H1 (cell line): ENCODE results near the gene APEH. TPM values are rescaled to one million over a fixed set of nuclear protein-coding genes. Genes with fewer than 3 reads are reported as not detected.

Source experiments
- CTCF ChIA-PET: fragments of 300-600 bp; sonication (Branson Sonifier 250); formaldehyde crosslinking; loops from one replicate; lab custom pipeline; 2021; ENCODE audit not compliant: partially characterized antibody; lab: Charles Lee
- POLR2A ChIA-PET: fragments of 300-600 bp; sonication (Branson Sonifier 250); formaldehyde crosslinking; loops from one replicate; lab custom pipeline; 2021; ENCODE audit warnings: inconsistent platforms; ENCODE audit not compliant: partially characterized antibody; lab: Charles Lee
- DNase-seq, 2 experiments: peaks; one replicate each; pipeline versions ENCODE4 v3.0.0 to v3.0.0-alpha.2; 2010 to 2022; ENCODE audit warnings: low spot score in 2 of 2, low read depth in 1 of 2, mixed read lengths in 1 of 2
- FAIRE-seq: peaks from 2 replicates; lab custom pipeline; 2011; peaks lifted over from hg19 to GRCh38; lab: Jason Lieb, UNC
- H2AFZ ChIP-seq: 2 replicates; pipeline ENCODE4 v1.8.1; 2012; ENCODE audit warnings: low read length, inconsistent platforms
- H2AK5ac ChIP-seq: 2 replicates; pipeline ENCODE4 v1.6.1; 2013; ENCODE audit warnings: low read depth, low read length
- H2BK120ac ChIP-seq: replicated peaks from 2 replicates; pipeline ENCODE3; 2013; ENCODE audit warnings: low read depth, low read length, inconsistent platforms
- H2BK12ac ChIP-seq: 2 replicates; pipeline ENCODE4 v1.6.1; 2013; ENCODE audit warnings: low read depth, low read length
- H2BK15ac ChIP-seq: 2 replicates; pipeline ENCODE4 v1.6.1; 2013; ENCODE audit warnings: low read length
- H2BK20ac ChIP-seq: 2 replicates; pipeline ENCODE4 v1.6.1; 2013; ENCODE audit warnings: low read length
- H2BK5ac ChIP-seq: 2 replicates; pipeline ENCODE4 v1.6.1; 2013; ENCODE audit warnings: low read depth, low read length
- H3K14ac ChIP-seq: 2 replicates; pipeline ENCODE4 v1.6.1; 2013; ENCODE audit warnings: inconsistent platforms; ENCODE audit not compliant: insufficient read length
- H3K18ac ChIP-seq: 2 replicates; pipeline ENCODE4 v1.6.1; 2013; ENCODE audit warnings: low read length; ENCODE audit errors: extremely low read depth
- H3K23ac ChIP-seq: 2 replicates; pipeline ENCODE4 v1.6.1; 2013; ENCODE audit warnings: inconsistent platforms; ENCODE audit not compliant: insufficient read length
- H3K23me2 ChIP-seq: 2 replicates; pipeline ENCODE4 v1.6.1; 2013; ENCODE audit warnings: low read depth, low read length
- H3K27ac ChIP-seq: 2 replicates; pipeline ENCODE4 v1.6.1; 2011; ENCODE audit warnings: low read depth, low read length, inconsistent platforms
- H3K27me3 ChIP-seq, 4 experiments: replicated peaks in 1 of 4; 1 replicate in 1 of 4; 2 replicates in 3 of 4; pipeline versions ENCODE4 v1.6.1 to v1.8.1; 2011 to 2013; ENCODE audit warnings: low read length in 3 of 4, mild to moderate bottlenecking in 3 of 4, inconsistent platforms in 2 of 4, mixed read lengths in 2 of 4, moderate library complexity in 1 of 4; ENCODE audit not compliant: control insufficient read depth in 3 of 4, insufficient read depth in 3 of 4; ENCODE audit errors: extremely low read depth in 1 of 4
- H3K36me3 ChIP-seq, 4 experiments: 2 replicates each; pipeline versions ENCODE4 v1.6.1 to v1.8.1; 2011 to 2013; ENCODE audit warnings: mild to moderate bottlenecking in 4 of 4, low read length in 3 of 4, moderate library complexity in 2 of 4, control low read depth in 1 of 4, inconsistent platforms in 1 of 4; ENCODE audit not compliant: insufficient read depth in 4 of 4, control insufficient read depth in 2 of 4
- H3K4ac ChIP-seq: replicated peaks from 2 replicates; pipeline ENCODE3; 2013; ENCODE audit warnings: low read length, low read depth, mixed read lengths, inconsistent platforms; ENCODE audit not compliant: insufficient read length
- H3K4me1 ChIP-seq, 4 experiments: replicated peaks in 1 of 4; 1 replicate in 1 of 4; 2 replicates in 3 of 4; pipeline versions ENCODE4 v1.6.1 to v1.8.1; 2011 to 2013; ENCODE audit warnings: low read length in 3 of 4, inconsistent platforms in 2 of 4, mixed read lengths in 1 of 4; ENCODE audit not compliant: insufficient read depth in 4 of 4, control insufficient read depth in 3 of 4
- H3K4me2 ChIP-seq, 2 experiments: 2 replicates each; pipeline versions ENCODE4 v1.6.1 to v1.8.1; 2011 to 2013; ENCODE audit warnings: low read depth in 2 of 2, low read length in 2 of 2, control low read depth in 1 of 2, inconsistent platforms in 1 of 2, mild to moderate bottlenecking in 1 of 2; ENCODE audit not compliant: insufficient read depth in 1 of 2
- H3K4me3 ChIP-seq, 4 experiments: fragments of 200-600, 300-600 bp in 1 of 4; sonication (generic), shearing (Covaris generic), sonication (Bioruptor Twin) in 1 of 4; 2 replicates each; pipeline versions ENCODE4 v1.5.1 to v1.8.1; 2011 to 2016; ENCODE audit warnings: low read length in 4 of 4, low read depth in 3 of 4, control low read depth in 2 of 4, inconsistent platforms in 2 of 4, mild to moderate bottlenecking in 2 of 4, mixed read lengths in 1 of 4, moderate library complexity in 1 of 4; ENCODE audit not compliant: insufficient read depth in 2 of 4; ENCODE audit errors: extremely low read depth in 1 of 4
- H3K56ac ChIP-seq: replicated peaks from 2 replicates; pipeline ENCODE3; 2013; ENCODE audit warnings: low read depth, mild to moderate bottlenecking, mixed read lengths, low read length, inconsistent platforms; ENCODE audit not compliant: insufficient read length
- H3K79me1 ChIP-seq: 2 replicates; pipeline ENCODE4 v1.6.1; 2013; ENCODE audit warnings: low read depth, low read length, control low read depth
- H3K79me2 ChIP-seq, 2 experiments: 2 replicates each; pipeline versions ENCODE4 v1.6.1 to v1.8.1; 2012 to 2013; ENCODE audit warnings: low read length in 2 of 2, mild to moderate bottlenecking in 2 of 2, inconsistent platforms in 1 of 2; ENCODE audit not compliant: insufficient read depth in 2 of 2, control insufficient read depth in 1 of 2
- H3K9ac ChIP-seq, 4 experiments: replicated peaks in 1 of 4; 1 replicate in 1 of 4; 2 replicates in 3 of 4; pipeline versions ENCODE4 v1.6.1 to v1.8.1; 2011 to 2013; ENCODE audit warnings: low read depth in 3 of 4, low read length in 3 of 4, control low read depth in 2 of 4, mild to moderate bottlenecking in 2 of 4, moderate library complexity in 2 of 4, inconsistent platforms in 1 of 4; ENCODE audit errors: extremely low read depth in 1 of 4
- H3K9me3 ChIP-seq, 2 experiments: 2 replicates each; pipeline versions ENCODE4 v1.6.1 to v1.8.1; 2012 to 2013; ENCODE audit warnings: mild to moderate bottlenecking in 2 of 2, moderate library complexity in 2 of 2, control low read depth in 1 of 2, inconsistent platforms in 1 of 2, low read depth in 1 of 2, low read length in 1 of 2, mixed read lengths in 1 of 2; ENCODE audit not compliant: insufficient read depth in 2 of 2
- H4K20me1 ChIP-seq, 2 experiments: replicated peaks in 1 of 2; 2 replicates each; pipeline versions ENCODE3 to v1.8.1; 2011 to 2013; ENCODE audit warnings: inconsistent platforms in 2 of 2, low read length in 2 of 2, mild to moderate bottlenecking in 1 of 2; ENCODE audit not compliant: insufficient read depth in 2 of 2, control insufficient read depth in 1 of 2
- H4K5ac ChIP-seq: 2 replicates; pipeline ENCODE4 v1.6.1; 2013; ENCODE audit warnings: low read length, low read depth, mixed read lengths, inconsistent platforms; ENCODE audit not compliant: insufficient read length
- H4K8ac ChIP-seq: 2 replicates; pipeline ENCODE4 v1.8.0; 2013; ENCODE audit warnings: mild to moderate bottlenecking, moderate library complexity, low read length, inconsistent platforms; ENCODE audit not compliant: insufficient read depth; ENCODE audit errors: extremely low read depth
- H4K91ac ChIP-seq: replicated peaks from 2 replicates; pipeline ENCODE3; 2013; ENCODE audit warnings: low read length, mixed read lengths, inconsistent platforms; ENCODE audit not compliant: insufficient read length
- CBX8 ChIP-seq: fragments of 300-800, 300-1000 bp; sonication (generic); IDR thresholded peaks from 2 replicates; pipeline ENCODE4 v1.7.1; 2016; ENCODE audit warnings: low read depth, low read length, borderline replicate concordance
- CHD2 ChIP-seq: IDR thresholded peaks from 2 replicates; pipeline ENCODE4 v1.6.1; 2012; ENCODE audit warnings: low read length, improper control_type of control experiment
- GTF2F1 ChIP-seq: IDR thresholded peaks from 2 replicates; pipeline ENCODE4 v1.6.1; 2012; ENCODE audit warnings: low read depth, low read length, improper control_type of control experiment, borderline replicate concordance
- KDM5A ChIP-seq: fragments of 200-600 bp; IDR thresholded peaks from 2 replicates; pipeline ENCODE4 v1.7.1; 2012; ENCODE audit warnings: mild to moderate bottlenecking, low read length, inconsistent platforms, mixed read lengths
- RAD21 ChIP-seq, 2 experiments: IDR thresholded peaks in 1 of 2; conservative IDR thresholded peaks in 1 of 2; 2 replicates each; pipeline ENCODE4 v1.6.1; 2011; ENCODE audit warnings: low read depth in 2 of 2, low read length in 2 of 2, improper control_type of control experiment in 1 of 2, inconsistent platforms in 1 of 2, mild to moderate bottlenecking in 1 of 2, moderate library complexity in 1 of 2
- RXRA ChIP-seq: IDR thresholded peaks from 2 replicates; pipeline ENCODE4 v1.6.1; 2011; ENCODE audit warnings: low read depth, mild to moderate bottlenecking, low read length, moderate library complexity; ENCODE audit not compliant: insufficient read depth
- SAP30 ChIP-seq: fragments of 300-600 bp; sonication (generic); IDR thresholded peaks from 2 replicates; pipeline ENCODE4 v1.7.1; 2012; ENCODE audit warnings: low read length, moderate library complexity, mild to moderate bottlenecking, inconsistent platforms; ENCODE audit not compliant: insufficient read depth, insufficient replicate concordance
- SP1 ChIP-seq: IDR thresholded peaks from 2 replicates; pipeline ENCODE4 v1.6.1; 2011; ENCODE audit warnings: low read depth, low read length
- TAF1 ChIP-seq: IDR thresholded peaks from 2 replicates; pipeline ENCODE4 v1.6.1; 2011; ENCODE audit warnings: mild to moderate bottlenecking, low read depth, low read length
- TCF12 ChIP-seq: IDR thresholded peaks from 2 replicates; pipeline ENCODE4 v1.6.1; 2011; ENCODE audit warnings: low read depth, mild to moderate bottlenecking, low read length
- WGBS, 2 experiments: shearing (Covaris generic) in 1 of 2; methylation state at CpG; one replicate each; pipeline versions ENCODE4 v1.1.6 to v1.1.7; 2013 to 2015; ENCODE audit warnings: low lambda C conversion rate in 2 of 2, mixed read lengths in 2 of 2, inconsistent platforms in 1 of 2, low coverage in 1 of 2, missing lambda C conversion rate in 1 of 2; ENCODE audit not compliant: insufficient replicate concordance in 2 of 2, insufficient coverage in 1 of 2, insufficient read length in 1 of 2; ENCODE audit errors: extremely low coverage in 1 of 2, missing lambda C conversion rate in 1 of 2; 5-methylcytosine and 5-hydroxymethylcytosine counted together
- polyA plus RNA-seq, 7 experiments: library from polyadenylated mRNA; depleted of rRNA in 3 of 7; stranded (reverse) in 5 of 7; unstranded in 2 of 7; fragments of >200 nt in 5 of 7; fragments of 200-250 nt in 2 of 7; gene quantifications; 1 replicate in 5 of 7; 2 replicates in 1 of 7; 4 replicates in 1 of 7; pipeline versions ENCODE4 v1.2.1 to v1.2.3, GENCODE V29; 2011 to 2013; ENCODE audit warnings: missing spikeins in 2 of 7, mixed read lengths in 2 of 7
- total RNA-seq: library from RNA; stranded (reverse); fragmentation: NEBNext Ultra II Directional; extraction: Animal tissue kit (Norgen Biotek cat#: 25700); gene quantifications from 2 replicates; pipeline ENCODE4 v1.2.1, GENCODE V29; 2021

APEH gene
- total and polyA plus RNA-seq, 2 of the 8 experiments (the other 6 are each of a cell fraction or from before 2014, with no cell fraction given): 222 to 260 TPM

DNA sequence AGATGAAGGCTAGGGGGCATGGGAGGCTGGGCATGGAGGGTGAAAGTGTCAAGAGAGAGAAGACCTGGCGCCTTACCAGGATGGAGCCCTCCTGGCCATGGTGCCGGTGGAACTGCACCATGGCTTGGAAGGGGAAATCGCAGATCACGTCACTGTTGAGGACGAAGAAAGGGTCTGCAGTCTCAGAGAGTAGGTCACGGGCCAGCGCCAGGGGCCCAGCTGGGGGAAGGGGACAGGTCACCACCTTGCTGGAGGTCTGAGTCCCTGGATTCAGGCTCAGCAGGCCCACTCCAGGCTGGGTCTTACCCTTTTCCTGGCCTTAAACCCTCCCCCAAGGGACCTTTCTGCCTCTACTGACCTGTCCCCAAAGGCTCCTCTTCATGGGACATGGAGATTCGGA is 48.7 kb downstream of the APEH start:
- Histone ChIP-seq H2BK12ac (no peak overlapping the region), H3K4me3 (peak overlapping the region; percentile 70 to 97 (median 94)), H3K18ac (no peak overlapping the region), H4K8ac (peak overlapping the region; percentile 93; the same call in 1 of the 2 replicates), H3K56ac (no peak overlapping the region), H3K27ac (no peak overlapping the region), H2BK15ac (no peak overlapping the region), H2BK120ac (no peak overlapping the region), H3K4me1 (peaks cover 0 to 27% (median 15%) of the 10 kb centered on the region in 4 experiments; a peak in 6 of 7 replicates), H4K5ac (no peak overlapping the region), H3K4me2 (peak overlapping the region; percentile 59 to 92), H3K79me2 (peaks cover 0 to 8% of the 10 kb centered on the region in 2 experiments; a peak in 1 of 4 replicates), H3K36me3 (peaks cover 10 to 18% (median 16%) of the 10 kb centered on the region in 4 experiments), H3K14ac (no peak overlapping the region), H2BK5ac (0 out of 2 replicates have a peak overlapping the region, but pooled peaks have one; percentile 44), H3K9ac (peak overlapping the region in 3 of 4 experiments; percentile 73 to 87 (median 83); a peak in 6 of 7 replicates), H3K23ac (no peak overlapping the region), H3K27me3 (no peaks in the 10 kb centered on the region), H4K91ac (no peak overlapping the region), H2AK5ac (no peak overlapping the region), H3K4ac (no peak overlapping the region), H3K23me2 (peaks cover 16% of the 10 kb centered on the region; the same call in 1 of the 2 replicates), H3K79me1 (peaks cover 5% of the 10 kb centered on the region; the same call in 1 of the 2 replicates), H3K9me3 (no peaks in the 10 kb centered on the region), H2AFZ (no peak overlapping the region), H2BK20ac (no peak overlapping the region), H4K20me1 (peaks cover 7 to 26% of the 10 kb centered on the region in 2 experiments)
- peak in 1 of 2 experiments; percentile 41 for DNase-seq
- ChIA-PET POLR2A (interaction anchor here (1.0 to 7.3 kb wide), 7 partner anchors 8 to 64 kb away, joined by 3 to 41 read pairs (median 6); partner anchors contain the start of gene IP6K1), CTCF (interaction anchor here (0.7 to 1.3 kb wide), 5 partner anchors 19 to 184 kb away, joined by 3 to 6 read pairs (median 3); no protein-coding TSS in a partner anchor)
- FAIRE-seq: no peak
- 74% methylated on average over 8 of the region's 8 CpGs; no CpG with 5 or more reads in 1 of the 2 experiments for whole genome bisulfite sequencing, 2 experiments
- TF ChIP-seq KDM5A (no peak), RAD21 (IDR thresholded peaks at IDR 0.05 in 1 of 2, conservative IDR thresholded peaks at IDR 0.05 in 1 of 2; ENCODE audit: low read depth in 2 of 2, low read length in 2 of 2) (no peak), CHD2 (no peak), RXRA (no peak), SP1 (no peak), GTF2F1 (no peak), SAP30 (no peak), TCF12 (no peak), CBX8 (no peak), TAF1 (no peak)
